Caco-2 (cell line): ENCODE results near the gene ZNF771. TPM values are rescaled to one million over a fixed set of nuclear protein-coding genes. Genes with fewer than 3 reads are reported as not detected.

Experiments
- BruUV-seq: library from RNA; stranded (reverse); fragments of 400-500 nt; replicated peaks from 2 replicates; lab custom pipeline; 2021; lab: Mats Ljungman, UMichigan
- CTCF ChIA-PET: fragments of 300-600 bp; sonication (Branson Sonifier 250); formaldehyde crosslinking; loops from one replicate; lab custom pipeline; 2022; ENCODE audit warnings: antibody characterized with exemption; lab: Charles Lee
- POLR2A ChIA-PET: fragments of 300-600 bp; sonication (Branson Sonifier 250); formaldehyde crosslinking; loops from one replicate; lab custom pipeline; 2022; ENCODE audit warnings: antibody characterized with exemption; lab: Charles Lee
- DNase-seq, 2 experiments: peaks; one replicate each; pipeline versions ENCODE4 v3.0.0 to v3.0.0-alpha.2; 2020 to 2022
- H3K27me3 ChIP-seq: replicated peaks from 2 replicates; pipeline ENCODE4 v1.6.0; 2011; ENCODE audit warnings: low read length; ENCODE audit not compliant: control insufficient read depth, insufficient read depth
- H3K36me3 ChIP-seq: 2 replicates; pipeline ENCODE4 v1.5.1; 2011; ENCODE audit warnings: low read length; ENCODE audit not compliant: control insufficient read depth, insufficient read depth
- H3K4me1 ChIP-seq: fragments of 250-450 bp; sonication (Bioruptor Pico); 2 replicates; pipeline ENCODE4 v1.5.1; 2020; ENCODE audit warnings: mild to moderate bottlenecking
- H3K4me3 ChIP-seq: 2 replicates; pipeline ENCODE4 v1.5.1; 2011; ENCODE audit warnings: low read depth, mild to moderate bottlenecking, control low read depth, low read length
- H3K9me3 ChIP-seq: fragments of 250-450 bp; sonication (Bioruptor Pico); 2 replicates; pipeline ENCODE4 v1.5.1; 2020; ENCODE audit warnings: mild to moderate bottlenecking, moderate library complexity
- H3K27ac Mint-ChIP-seq: one replicate; pipeline ENCODE4 v1.8.0; 2022; ENCODE audit warnings: mixed read lengths; ENCODE audit not compliant: unreplicated experiment
- H3K27me3 Mint-ChIP-seq: one replicate; pipeline ENCODE4 v1.8.0; 2022; ENCODE audit warnings: mixed read lengths; ENCODE audit not compliant: insufficient read depth, unreplicated experiment
- H3K36me3 Mint-ChIP-seq: one replicate; pipeline ENCODE4 v1.8.0; 2022; ENCODE audit warnings: mild to moderate bottlenecking, mixed read lengths; ENCODE audit not compliant: insufficient read depth, unreplicated experiment
- H3K4me1 Mint-ChIP-seq: one replicate; pipeline ENCODE4 v1.8.0; 2022; ENCODE audit warnings: low read depth, mixed read lengths; ENCODE audit not compliant: unreplicated experiment
- H3K4me3 Mint-ChIP-seq: one replicate; pipeline ENCODE4 v1.8.0; 2022; ENCODE audit warnings: mild to moderate bottlenecking, moderate library complexity, mixed read lengths; ENCODE audit not compliant: unreplicated experiment
- H3K9me3 Mint-ChIP-seq: one replicate; pipeline ENCODE4 v1.8.0; 2022; ENCODE audit warnings: mixed read lengths; ENCODE audit not compliant: unreplicated experiment
- intact Hi-C: fragments of 100-400 bp; cut with micrococcal nuclease; formaldehyde crosslinking; loops from one replicate; pipeline ENCODE4 v1.10.0; 2022; ENCODE audit not compliant: unreplicated experiment
- total RNA-seq: library from RNA; stranded (reverse); gene quantifications from 2 replicates; pipeline ENCODE4 v1.2.3, GENCODE V29; 2022
- TF ChIP-seq, protein P1 (sequence below), 2 experiments: fragments of 200-600 bp in 1 of 2; IDR thresholded peaks; 1 replicate in 1 of 2; 2 replicates in 1 of 2; pipeline versions ENCODE4 v1.5.1 to v1.8.0; 2011 to 2022; ENCODE audit warnings: antibody characterized with exemption in 1 of 2, control low read depth in 1 of 2, inconsistent platforms in 1 of 2, low read depth in 1 of 2, low read length in 1 of 2, mild to moderate bottlenecking in 1 of 2, moderate library complexity in 1 of 2; ENCODE audit not compliant: insufficient read depth in 1 of 2, severe bottlenecking in 1 of 2, unreplicated experiment in 1 of 2

ZNF771 gene
- total RNA-seq, 1 experiment from 2014 or later: 5.8 TPM

DNA sequence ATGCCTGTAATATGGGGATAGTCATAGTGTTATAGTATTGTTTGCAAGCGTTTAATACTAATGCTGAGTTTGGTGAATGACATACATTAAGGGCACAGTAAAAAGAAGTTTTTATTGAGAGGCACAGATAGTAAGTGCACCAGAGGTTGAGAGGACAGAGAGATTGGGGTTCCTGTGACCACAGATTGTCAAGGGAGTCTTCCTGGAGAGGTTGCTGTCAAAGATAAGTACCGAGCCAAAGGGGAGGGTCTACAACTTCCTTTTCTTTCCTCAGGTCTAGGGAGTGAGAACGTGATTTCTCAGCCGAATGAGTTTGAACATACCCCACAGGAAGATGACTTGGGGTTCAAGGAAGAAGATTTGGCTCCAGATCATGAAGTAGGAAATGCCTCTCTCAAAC is 10.3 kb upstream of the ZNF771 start:
- no peaks in the 10 kb centered on the region for H3K9me3 ChIP-seq
- H3K36me3 Mint-ChIP-seq: peaks cover 14% of the 10 kb centered on the region
- H3K27ac Mint-ChIP-seq: no peak overlapping the region
- no peak overlapping the region for H3K4me3 ChIP-seq
- H3K4me1 Mint-ChIP-seq: peaks cover 27% of the 10 kb centered on the region
- H3K4me3 Mint-ChIP-seq: peak overlapping the region; percentile 82
- no peaks in the 10 kb centered on the region for H3K9me3 Mint-ChIP-seq
- TF ChIP-seq, protein P1, sequence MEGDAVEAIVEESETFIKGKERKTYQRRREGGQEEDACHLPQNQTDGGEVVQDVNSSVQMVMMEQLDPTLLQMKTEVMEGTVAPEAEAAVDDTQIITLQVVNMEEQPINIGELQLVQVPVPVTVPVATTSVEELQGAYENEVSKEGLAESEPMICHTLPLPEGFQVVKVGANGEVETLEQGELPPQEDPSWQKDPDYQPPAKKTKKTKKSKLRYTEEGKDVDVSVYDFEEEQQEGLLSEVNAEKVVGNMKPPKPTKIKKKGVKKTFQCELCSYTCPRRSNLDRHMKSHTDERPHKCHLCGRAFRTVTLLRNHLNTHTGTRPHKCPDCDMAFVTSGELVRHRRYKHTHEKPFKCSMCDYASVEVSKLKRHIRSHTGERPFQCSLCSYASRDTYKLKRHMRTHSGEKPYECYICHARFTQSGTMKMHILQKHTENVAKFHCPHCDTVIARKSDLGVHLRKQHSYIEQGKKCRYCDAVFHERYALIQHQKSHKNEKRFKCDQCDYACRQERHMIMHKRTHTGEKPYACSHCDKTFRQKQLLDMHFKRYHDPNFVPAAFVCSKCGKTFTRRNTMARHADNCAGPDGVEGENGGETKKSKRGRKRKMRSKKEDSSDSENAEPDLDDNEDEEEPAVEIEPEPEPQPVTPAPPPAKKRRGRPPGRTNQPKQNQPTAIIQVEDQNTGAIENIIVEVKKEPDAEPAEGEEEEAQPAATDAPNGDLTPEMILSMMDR (IDR thresholded peaks at IDR 0.05; ENCODE audit: insufficient read depth in 1 of 2, low read depth in 1 of 2, low read length in 1 of 2, severe bottlenecking in 1 of 2, unreplicated experiment in 1 of 2): no peak
- no peak for DNase-seq
- CTCF ChIA-PET: no interaction called here
- POLR2A ChIA-PET: no interaction called here
- peaks cover 15% of the 10 kb centered on the region for H3K4me1 ChIP-seq
- H3K27me3 ChIP-seq: no peaks in the 10 kb centered on the region
- BruUV-seq: no TSS peak
- H3K27me3 Mint-ChIP-seq: no peaks in the 10 kb centered on the region
- intact Hi-C loops: no loop called here
- no peaks in the 10 kb centered on the region for H3K36me3 ChIP-seq

GRCh38 chr16:30397776-30398660 is 9.4 kb upstream of the ZNF771 start:
- Mint-ChIP-seq H3K27me3 (no peaks in the 10 kb centered on the region), H3K36me3 (peaks cover 14% of the 10 kb centered on the region), H3K4me3 (no peak overlapping the region), H3K9me3 (no peaks in the 10 kb centered on the region), H3K27ac (no peak overlapping the region), H3K4me1 (peaks cover 29% of the 10 kb centered on the region)
- H3K4me3 ChIP-seq: no peak overlapping the region
- H3K9me3 ChIP-seq: no peaks in the 10 kb centered on the region
- no peaks in the 10 kb centered on the region for H3K27me3 ChIP-seq
- TF ChIP-seq, protein P1 (IDR thresholded peaks at IDR 0.05; ENCODE audit: insufficient read depth in 1 of 2, low read depth in 1 of 2, low read length in 1 of 2, severe bottlenecking in 1 of 2, unreplicated experiment in 1 of 2): no peak
- H3K36me3 ChIP-seq: no peaks in the 10 kb centered on the region
- intact Hi-C loops: no loop called here
- no TSS peak for BruUV-seq
- peaks cover 18% of the 10 kb centered on the region for H3K4me1 ChIP-seq
- CTCF ChIA-PET: no interaction called here
- POLR2A ChIA-PET: no interaction called here
- DNase-seq: no peak

DNA sequence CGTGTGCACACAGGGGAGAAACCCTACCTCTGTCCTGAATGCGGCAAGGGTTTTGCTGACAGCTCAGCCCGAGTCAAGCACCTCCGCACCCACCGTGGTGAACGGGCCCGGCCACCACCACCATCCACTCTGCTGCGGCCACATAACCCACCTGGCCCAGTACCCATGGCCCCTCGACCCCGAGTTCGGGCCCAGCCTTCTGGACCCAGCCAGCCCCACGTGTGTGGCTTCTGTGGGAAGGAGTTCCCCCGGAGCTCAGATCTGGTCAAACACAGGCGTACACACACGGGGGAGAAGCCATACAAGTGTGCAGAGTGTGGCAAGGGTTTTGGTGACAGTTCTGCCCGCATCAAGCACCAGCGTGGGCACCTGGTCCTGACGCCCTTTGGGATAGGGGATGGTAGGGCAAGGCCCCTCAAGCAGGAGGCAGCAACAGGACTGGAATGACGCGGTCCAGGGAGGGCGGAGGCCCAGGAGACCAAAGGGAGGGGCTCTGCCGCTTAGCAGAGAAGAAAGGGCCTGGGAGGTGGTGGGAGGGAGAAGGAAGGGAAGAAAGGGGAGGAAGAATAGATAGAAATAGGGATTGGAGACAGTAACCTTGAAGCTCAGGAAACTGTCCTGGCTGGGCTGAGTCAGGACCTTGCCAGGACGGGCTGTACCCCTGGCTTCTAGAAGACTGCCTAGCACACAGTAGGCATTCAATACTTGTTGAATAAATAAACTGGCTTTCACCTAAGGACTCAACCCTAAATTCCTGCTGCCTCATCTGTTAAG is 8.6 kb upstream of the ZNF771 start:
- no TSS peak for BruUV-seq
- Histone ChIP-seq H3K27me3 (no peaks in the 10 kb centered on the region), H3K36me3 (no peaks in the 10 kb centered on the region), H3K4me1 (peaks cover 18% of the 10 kb centered on the region), H3K9me3 (no peaks in the 10 kb centered on the region), H3K4me3 (no peak overlapping the region)
- ChIA-PET CTCF (no interaction called here), POLR2A (no interaction called here)
- DNase-seq: no peak
- H3K27ac Mint-ChIP-seq: no peak overlapping the region
- intact Hi-C loops: no loop called here
- peaks cover 14% of the 10 kb centered on the region for H3K36me3 Mint-ChIP-seq
- TF ChIP-seq, protein P1 (IDR thresholded peaks at IDR 0.05; ENCODE audit: insufficient read depth in 1 of 2, low read depth in 1 of 2, low read length in 1 of 2, severe bottlenecking in 1 of 2, unreplicated experiment in 1 of 2): no peak
- no peaks in the 10 kb centered on the region for H3K9me3 Mint-ChIP-seq
- H3K27me3 Mint-ChIP-seq: no peaks in the 10 kb centered on the region
- H3K4me3 Mint-ChIP-seq: no peak overlapping the region
- peaks cover 33% of the 10 kb centered on the region for H3K4me1 Mint-ChIP-seq
